Measurements from ENCODE around the gene TUBB4A. TPM values are rescaled to one million over a fixed set of nuclear protein-coding genes. Genes with fewer than 3 reads are reported as not detected.

The TUBB4A gene
- total and polyA plus RNA-seq, 9 of the 15 experiments (the other 6 are each of a cell fraction or from before 2014, with no cell fraction given), result 0.14 to 7.0 (median 0.75) TPM

DNA sequence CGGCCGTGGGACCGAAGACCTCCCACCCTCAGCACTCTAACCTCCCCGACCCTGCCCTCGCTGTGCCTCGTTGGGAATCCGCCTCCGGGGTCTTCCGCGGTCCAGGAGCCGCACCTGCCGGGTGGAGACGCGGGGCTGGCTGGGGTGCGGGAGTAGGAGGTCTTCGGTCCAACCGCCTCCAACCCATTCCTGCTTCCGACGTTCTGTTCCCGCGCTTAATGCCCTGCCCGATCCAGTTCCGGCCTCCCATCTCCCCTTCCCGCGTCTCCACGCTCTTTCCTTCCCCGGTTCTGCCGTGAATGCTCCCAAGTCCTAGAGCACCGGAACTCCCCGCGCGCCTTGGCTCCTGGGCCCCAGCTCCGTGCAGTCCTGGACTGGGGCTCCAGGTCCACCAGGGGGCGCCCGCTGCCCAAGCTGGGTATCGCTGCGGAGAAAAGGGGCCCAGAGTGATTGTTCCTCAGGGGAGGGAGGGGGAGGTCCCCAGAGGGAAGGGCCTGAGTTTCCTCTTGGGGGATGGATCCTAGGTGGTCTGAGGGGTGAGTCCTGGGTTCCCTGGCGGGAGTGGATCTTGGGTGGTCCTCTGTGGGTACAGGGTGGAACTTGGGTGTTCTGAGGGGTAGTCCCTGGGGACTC, 14.7 kb upstream of the TUBB4A start (continued):
- TF ChIP-seq MBD1 (CRISPR knock-in tag; IDR thresholded peaks at IDR 0.05) (no peak), TFAP4 (CRISPR knock-in tag; IDR thresholded peaks at IDR 0.05; ENCODE audit: borderline replicate concordance) (peak; percentile 87), ZC3H8 (IDR thresholded peaks at IDR 0.05) (no peak), MECOM (CRISPR knock-in tag; IDR thresholded peaks at IDR 0.05) (0 out of 2 replicates have a peak, but pooled peaks have one; percentile 47), TBL1XR1 (IDR thresholded peaks at IDR 0.05; ENCODE audit: low read length in 2 of 2) (0 out of 4 replicates have a peak, but pooled peaks have one; percentile 22 to 29), ZBTB7A (IDR thresholded peaks at IDR 0.05; ENCODE audit: borderline replicate concordance, control insufficient read depth, low read depth, low read length) (peak; percentile 81), SAFB2 (IDR thresholded peaks at IDR 0.05; ENCODE audit: borderline replicate concordance, low read depth, low read length, severe bottlenecking) (no peak), SMC3 (conservative IDR thresholded peaks at IDR 0.05; ENCODE audit: insufficient read depth, low read depth, low read length) (peak; percentile 97), CBX1 (IDR thresholded peaks at IDR 0.05; ENCODE audit: low read depth) (no peak), NFRKB (IDR thresholded peaks at IDR 0.05; ENCODE audit: low read depth) (no peak), TCF7 (IDR thresholded peaks at IDR 0.05; ENCODE audit: borderline replicate concordance) (peak; percentile 66; the same call in 1 of the 2 replicates), ARID3A (IDR thresholded peaks at IDR 0.05; ENCODE audit: borderline replicate concordance, low read depth, low read length) (no peak), SMARCA4 (IDR thresholded peaks at IDR 0.05) (0 out of 2 replicates have a peak, but pooled peaks have one; percentile 9), HMG20B (CRISPR knock-in tag; IDR thresholded peaks at IDR 0.05) (0 out of 2 replicates have a peak, but pooled peaks have one; percentile 58), TAF15 (IDR thresholded peaks at IDR 0.05; ENCODE audit: low read depth, low read length) (no peak), ATF2 (CRISPR knock-in tag; IDR thresholded peaks at IDR 0.05) (no peak), PPARD (CRISPR knock-in tag; IDR thresholded peaks at IDR 0.05) (no peak), ZNF184 (CRISPR knock-in tag; IDR thresholded peaks at IDR 0.05) (no peak), CREB1 (IDR thresholded peaks at IDR 0.05) (no peak), CREB1 (CRISPR knock-in tag; IDR thresholded peaks at IDR 0.05) (0 out of 2 replicates have a peak, but pooled peaks have one; percentile 35), NFIX (CRISPR knock-in tag; IDR thresholded peaks at IDR 0.05; ENCODE audit: low read depth) (no peak), KAT2B (IDR thresholded peaks at IDR 0.05; ENCODE audit: low read depth, low read length) (no peak)
- TF ChIP-seq, protein P1, sequence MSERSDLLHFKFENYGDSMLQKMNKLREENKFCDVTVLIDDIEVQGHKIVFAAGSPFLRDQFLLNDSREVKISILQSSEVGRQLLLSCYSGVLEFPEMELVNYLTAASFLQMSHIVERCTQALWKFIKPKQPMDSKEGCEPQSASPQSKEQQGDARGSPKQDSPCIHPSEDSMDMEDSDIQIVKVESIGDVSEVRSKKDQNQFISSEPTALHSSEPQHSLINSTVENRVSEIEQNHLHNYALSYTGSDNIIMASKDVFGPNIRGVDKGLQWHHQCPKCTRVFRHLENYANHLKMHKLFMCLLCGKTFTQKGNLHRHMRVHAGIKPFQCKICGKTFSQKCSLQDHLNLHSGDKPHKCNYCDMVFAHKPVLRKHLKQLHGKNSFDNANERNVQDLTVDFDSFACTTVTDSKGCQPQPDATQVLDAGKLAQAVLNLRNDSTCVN (CRISPR knock-in tag; IDR thresholded peaks at IDR 0.05), result no peak
